NCI-H1436 treated with DMSO at 0.1 percent for 48 hours (cell line): ENCODE results near the gene ABCA9.
"Not testable (repeated sequence)": the region's sequence is repeated elsewhere in the genome, so short reads cannot be mapped to it uniquely, and the experiment has no call there.

Experiments used
- DNase-seq: peaks from one replicate; lab custom pipeline; 2025; lab: John Stamatoyannopoulos, UW

The ABCA9 gene

DNA sequence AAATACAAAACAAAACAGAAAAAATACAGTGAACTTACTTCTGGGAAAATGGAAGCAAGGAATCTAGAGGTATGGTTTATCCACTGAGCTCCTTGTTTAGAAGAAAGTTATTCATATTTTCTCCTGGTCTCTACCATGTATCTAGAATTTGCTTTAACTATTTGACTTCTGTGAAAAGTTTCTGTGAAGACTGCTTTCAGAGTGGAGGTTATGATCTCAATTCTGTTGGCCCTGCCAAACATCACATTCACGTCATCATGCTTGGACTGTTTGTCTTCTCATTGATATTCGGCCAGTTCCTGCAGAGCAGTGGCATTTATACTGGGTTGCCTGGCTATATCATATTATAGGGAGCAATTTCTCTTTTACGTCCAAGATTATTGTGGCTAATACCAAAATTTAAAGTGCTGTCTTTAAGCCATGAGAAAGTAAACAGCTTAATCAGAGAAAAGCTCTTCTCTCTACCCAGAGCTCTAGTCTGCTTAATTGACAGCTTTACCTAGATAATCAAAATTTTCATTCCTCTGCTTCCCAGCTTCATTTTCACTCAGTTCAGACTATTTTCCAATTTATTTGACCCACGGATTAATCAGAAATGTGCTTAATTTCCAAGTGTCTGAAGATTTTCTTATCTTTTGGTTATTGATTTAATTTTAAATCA, 105.4 kb downstream of the ABCA9 start, which contains the start of gene ABCA8:
Gene ABCA8 (minus strand): TSS at position 212 of the 661 bp plus-strand sequence. CDS start 13,358 bp downstream, outside the sequence.
- no peak for DNase-seq

- DNase-seq: no peak
Observed at GRCh38 chr17:68954146-68954896, 106.4 kb downstream of the ABCA9 start.

DNA sequence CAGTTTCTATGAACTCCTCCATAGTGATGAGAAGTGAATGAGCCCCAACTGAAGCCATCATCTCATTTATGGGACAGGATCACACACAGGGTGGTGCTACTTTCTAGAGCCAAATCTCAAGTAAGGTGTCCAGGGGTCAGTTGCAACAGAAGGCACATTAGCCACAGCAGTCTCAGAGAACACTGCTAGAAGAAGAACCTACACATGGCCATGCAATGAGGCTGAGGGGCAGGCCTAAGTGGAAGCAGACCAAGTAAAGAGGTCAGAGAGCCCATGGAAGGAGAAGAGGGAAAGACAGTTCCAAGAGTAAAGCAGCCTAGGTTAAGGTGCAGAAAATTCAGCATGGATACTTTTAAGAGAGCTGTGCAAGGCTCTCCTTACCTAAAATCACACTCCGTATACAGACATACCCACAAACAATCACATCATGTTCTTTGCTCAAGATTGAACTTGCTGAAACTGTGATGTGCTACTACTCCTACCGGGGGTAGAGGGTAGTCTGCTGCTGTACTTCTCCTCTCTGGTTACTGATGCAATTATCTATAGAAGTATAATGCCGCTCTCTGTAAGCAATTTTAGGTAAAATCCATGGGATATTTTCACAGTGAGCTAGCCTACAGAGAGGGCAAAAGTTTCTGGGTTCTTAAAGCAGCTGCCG, 107.3 kb downstream of the ABCA9 start:
- no peak for DNase-seq

GRCh38 chr17:68950725-68951124, 110.0 kb downstream of the ABCA9 start:
- DNase-seq: no peak

DNA sequence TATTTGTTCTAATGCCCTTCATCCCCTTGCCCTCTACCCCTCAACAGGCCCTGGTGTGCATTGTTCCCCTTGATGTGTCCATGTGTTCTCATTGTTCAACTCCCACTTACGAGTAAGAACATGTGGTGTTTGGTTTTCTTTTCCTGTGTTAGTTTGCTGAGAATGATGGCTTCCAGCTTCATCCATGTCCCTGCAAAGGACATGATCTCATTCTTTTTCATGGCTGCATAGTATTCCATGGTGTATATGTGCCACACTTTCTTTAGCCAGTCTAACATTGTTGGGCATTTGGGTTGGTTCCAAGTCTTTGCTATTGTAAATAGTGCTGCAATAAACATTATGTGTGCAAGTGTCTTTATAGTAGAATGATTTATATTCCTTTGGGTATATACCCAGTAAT, 112.9 kb downstream of the ABCA9 start:
- DNase-seq: not testable (repeated sequence)

GRCh38 chr17:68944435-68945035, 116.2 kb downstream of the ABCA9 start:
- DNase-seq: no peak

DNA sequence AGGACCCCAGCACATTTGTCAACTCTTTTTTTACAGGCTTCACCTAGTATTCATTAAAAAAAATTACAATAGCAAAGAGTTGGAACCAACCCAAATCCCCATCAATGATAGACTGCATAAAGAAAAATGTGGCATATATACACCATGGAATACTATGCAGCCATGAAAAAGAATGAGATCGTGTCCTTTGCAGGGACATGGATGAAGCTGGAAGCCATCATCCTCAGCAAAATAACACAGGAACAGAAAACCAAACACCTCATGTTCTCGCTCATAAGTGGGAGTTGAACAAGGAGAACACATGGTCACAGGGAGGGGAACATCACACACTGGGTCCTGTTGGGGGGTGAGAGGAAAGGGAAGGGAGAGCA, 116.9 kb downstream of the ABCA9 start:
- DNase-seq: not testable (repeated sequence)

GRCh38 chr17:68943123-68943811, 117.5 kb downstream of the ABCA9 start:
- no peak for DNase-seq

DNA sequence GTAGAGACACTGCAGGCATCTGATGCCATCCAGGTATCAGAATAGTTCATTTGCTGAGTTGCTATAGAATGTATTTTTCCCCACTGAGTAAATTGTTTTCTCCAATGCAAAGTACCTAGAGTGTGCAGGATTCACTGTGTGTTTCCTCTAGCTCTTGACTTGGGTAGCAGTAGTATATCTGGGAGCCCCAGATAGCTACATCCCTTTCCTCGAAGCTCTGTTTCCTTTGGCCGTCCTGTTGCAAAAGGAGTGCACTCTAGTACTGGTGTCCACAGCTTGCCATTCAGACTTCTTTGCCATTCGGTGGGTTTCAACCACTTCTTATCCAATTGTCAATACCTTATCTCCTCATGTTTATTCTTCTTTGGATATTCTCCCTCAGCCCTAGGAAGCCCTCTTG, 118.3 kb downstream of the ABCA9 start:
- DNase-seq: no peak

- DNase-seq: no peak
Observed at GRCh38 chr17:68941761-68942160, 119.0 kb downstream of the ABCA9 start.

DNA sequence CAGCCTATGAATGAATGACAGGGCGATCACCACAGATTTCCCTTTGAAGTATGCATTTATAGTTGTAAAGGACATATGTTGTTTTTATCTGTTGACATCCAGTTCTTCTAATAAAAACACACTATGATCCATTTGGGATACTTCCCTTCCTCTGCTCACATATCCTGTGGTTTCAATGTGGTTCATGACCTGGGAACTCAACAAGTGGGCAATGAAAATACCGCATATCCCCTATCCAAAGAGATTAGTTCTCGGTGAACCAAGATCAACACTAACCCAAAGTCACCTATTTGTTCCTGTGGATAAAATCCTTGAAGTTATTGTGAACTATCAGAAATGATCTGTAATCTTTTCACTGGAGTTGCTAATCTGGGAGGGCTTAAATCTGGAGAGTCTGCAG, 121.5 kb downstream of the ABCA9 start:
- DNase-seq: no peak

DNA sequence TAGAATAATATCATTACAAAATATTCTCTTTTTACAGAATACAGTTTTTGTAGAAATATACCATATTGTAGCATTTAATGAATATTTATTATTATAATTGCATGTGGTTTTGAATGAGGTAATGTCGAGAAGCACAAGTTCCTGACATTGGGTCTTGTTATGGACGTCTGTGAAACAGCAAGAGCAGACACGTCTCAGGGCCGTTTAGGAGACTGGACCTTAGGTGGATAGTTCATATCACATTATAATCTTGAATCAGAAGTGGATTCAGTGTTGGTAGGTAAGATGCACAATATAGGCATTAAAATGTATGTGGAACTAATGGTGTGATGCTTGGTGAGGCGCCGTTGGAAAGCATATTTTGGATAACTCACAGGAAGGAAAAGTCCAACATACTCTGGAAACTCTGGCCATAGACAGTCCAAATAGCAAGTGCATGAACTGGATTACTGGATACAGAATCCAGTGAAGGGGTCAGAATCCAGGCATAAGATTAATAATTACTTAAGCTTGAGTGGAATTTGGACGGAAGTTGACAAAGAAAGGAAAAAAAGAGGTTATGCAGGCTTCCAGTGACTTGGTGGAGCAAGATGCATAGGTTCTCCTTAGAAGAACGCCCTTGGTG, 122.7 kb downstream of the ABCA9 start:
- DNase-seq: no peak

DNA sequence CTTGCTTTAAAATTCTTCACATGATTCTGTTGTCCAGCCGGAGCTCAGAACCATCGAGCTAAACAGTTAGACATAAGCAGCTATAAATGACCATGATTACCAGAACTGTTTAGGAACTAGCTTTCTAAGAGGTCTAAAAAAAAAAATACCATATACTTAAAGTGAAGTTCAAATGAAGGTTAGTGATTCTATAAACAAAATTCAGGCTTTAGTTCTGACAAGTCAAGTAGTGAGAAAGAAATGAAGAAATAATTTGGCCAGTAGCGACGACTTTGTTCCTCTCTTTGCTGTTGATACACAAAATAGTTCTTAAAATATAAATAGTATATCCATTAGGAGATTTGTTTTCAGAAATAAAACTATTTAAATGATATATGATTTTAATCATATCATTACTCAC, 133.2 kb downstream of the ABCA9 start:
- DNase-seq: no peak

DNA sequence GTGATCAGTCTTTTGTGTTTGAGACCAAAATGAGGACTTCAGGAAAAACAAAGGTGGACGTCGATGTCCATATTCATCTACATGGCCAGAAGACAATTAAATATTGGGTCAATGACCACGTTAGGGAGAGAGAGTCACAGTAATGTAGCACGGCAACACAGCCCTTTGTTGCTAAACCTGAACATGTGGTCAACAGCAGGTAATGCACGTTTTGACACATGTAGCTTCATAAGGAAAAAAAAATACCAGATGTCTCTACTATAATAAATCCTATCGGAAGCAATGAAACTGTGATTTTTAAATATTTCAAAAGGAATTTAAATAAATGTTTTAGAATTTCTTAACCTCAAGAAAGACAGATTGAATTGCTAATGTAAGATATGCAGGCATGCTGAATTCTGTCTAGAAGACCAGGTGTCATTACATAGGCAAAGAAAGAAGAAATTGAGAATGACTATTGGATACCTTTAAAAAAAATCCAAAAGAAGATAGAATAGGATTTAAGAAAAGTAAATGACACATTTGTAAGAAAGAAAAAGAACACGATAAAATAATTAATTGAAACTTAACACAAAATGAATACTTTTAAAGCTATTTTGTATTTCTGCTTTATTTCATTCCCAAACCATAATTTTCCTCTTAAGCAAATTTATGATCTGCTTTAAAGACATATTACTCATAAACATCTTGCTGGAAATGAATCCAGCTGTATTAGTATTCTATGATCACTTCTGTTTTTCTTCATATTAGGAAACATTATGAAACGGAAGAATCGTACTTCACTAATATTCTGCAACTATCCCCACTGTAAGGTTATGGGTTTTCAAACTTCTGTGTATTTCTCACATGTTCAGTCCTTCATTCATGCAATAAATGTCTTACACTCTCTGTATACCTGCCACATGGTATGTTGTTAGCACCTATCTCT, 135.7 kb downstream of the ABCA9 start:
- DNase-seq: no peak
